Progenitor cell of endocrine pancreas (in vitro differentiated cells): ENCODE results near the gene SYVN1. TPM values are rescaled to one million over a fixed set of nuclear protein-coding genes. Genes with fewer than 3 reads are reported as not detected.
"Not testable (repeated sequence)": the region's sequence is repeated elsewhere in the genome, so short reads cannot be mapped to it uniquely, and the experiment has no call there.

Experiments used
- DNase-seq: peaks from one replicate; pipeline ENCODE4 v3.0.0; 2021; ENCODE audit warnings: low spot score; ENCODE audit not compliant: unreplicated experiment
- H3K27ac Mint-ChIP-seq: 2 replicates; pipeline ENCODE4 v1.8.0; 2021; ENCODE audit warnings: mild to moderate bottlenecking, moderate library complexity, mixed read lengths
- H3K27me3 Mint-ChIP-seq: 2 replicates; pipeline ENCODE4 v1.8.0; 2021; ENCODE audit warnings: mixed read lengths
- H3K36me3 Mint-ChIP-seq: 2 replicates; pipeline ENCODE4 v1.8.0; 2022; ENCODE audit warnings: mixed read lengths; ENCODE audit not compliant: insufficient read depth
- H3K4me1 Mint-ChIP-seq: 2 replicates; pipeline ENCODE4 v1.8.0; 2021; ENCODE audit warnings: low read depth, mixed read lengths
- H3K4me3 Mint-ChIP-seq: 2 replicates; pipeline ENCODE4 v1.8.0; 2021; ENCODE audit warnings: low read depth, mild to moderate bottlenecking, moderate library complexity, mixed read lengths
- H3K9me3 Mint-ChIP-seq: 2 replicates; pipeline ENCODE4 v1.8.0; 2021; ENCODE audit warnings: low read depth, mixed read lengths
- total RNA-seq: library from RNA; stranded (reverse); gene quantifications from 2 replicates; pipeline ENCODE4 v1.2.1, GENCODE V29; 2021
- TF ChIP-seq, protein P1 (sequence below): fragments of 200-600 bp; sonication (generic); IDR thresholded peaks from one replicate; pipeline ENCODE4 v1.5.0; 2021; ENCODE audit warnings: antibody characterized with exemption, mild to moderate bottlenecking; ENCODE audit not compliant: unreplicated experiment

SYVN1 gene
- total RNA-seq, 1 donor from 2014 or later, result 48.4 TPM

DNA sequence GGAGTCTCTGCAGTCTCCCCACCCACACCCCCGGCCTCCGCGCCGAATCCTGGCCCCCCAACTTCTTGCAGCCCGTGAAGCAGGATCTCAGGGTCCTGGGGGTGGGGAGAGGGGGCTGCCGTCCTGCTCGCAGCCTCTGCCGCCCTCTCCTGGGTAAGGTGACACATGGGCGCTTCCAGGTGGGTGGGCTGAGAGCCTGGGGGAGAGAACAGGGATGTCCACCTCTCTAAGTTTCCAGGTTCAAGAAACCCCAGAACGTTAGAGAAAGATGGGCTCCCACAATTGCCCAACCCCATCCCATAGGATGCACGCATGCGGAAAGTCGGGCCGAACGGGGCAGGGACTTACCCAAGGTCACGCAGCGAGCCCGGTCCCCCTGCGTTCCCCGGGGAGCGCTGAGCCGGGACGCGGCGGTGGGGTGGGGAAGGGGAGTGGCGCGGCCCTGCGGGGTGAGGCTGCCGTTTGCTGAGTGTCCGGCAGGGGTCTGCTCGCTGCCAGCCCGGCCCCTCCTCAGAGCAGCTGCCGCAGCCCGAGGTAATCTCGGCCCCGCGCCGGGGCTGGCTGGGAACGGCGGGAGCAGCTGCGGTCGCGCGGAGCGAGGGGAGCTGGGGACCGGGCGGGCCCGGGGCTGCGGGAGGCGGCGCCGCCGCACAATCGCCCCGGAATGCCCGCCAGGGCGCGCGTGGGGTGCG lies 46.7 kb upstream of the SYVN1 start:
- peak; percentile 85 for DNase-seq
- Mint-ChIP-seq H3K27ac (peak overlapping the region; percentile 91), H3K4me3 (peak overlapping the region; percentile 82), H3K4me1 (peaks cover 17% of the 10 kb centered on the region), H3K36me3 (peaks cover 4% of the 10 kb centered on the region), H3K9me3 (no peaks in the 10 kb centered on the region), H3K27me3 (no peaks in the 10 kb centered on the region)
- TF ChIP-seq, protein P1, sequence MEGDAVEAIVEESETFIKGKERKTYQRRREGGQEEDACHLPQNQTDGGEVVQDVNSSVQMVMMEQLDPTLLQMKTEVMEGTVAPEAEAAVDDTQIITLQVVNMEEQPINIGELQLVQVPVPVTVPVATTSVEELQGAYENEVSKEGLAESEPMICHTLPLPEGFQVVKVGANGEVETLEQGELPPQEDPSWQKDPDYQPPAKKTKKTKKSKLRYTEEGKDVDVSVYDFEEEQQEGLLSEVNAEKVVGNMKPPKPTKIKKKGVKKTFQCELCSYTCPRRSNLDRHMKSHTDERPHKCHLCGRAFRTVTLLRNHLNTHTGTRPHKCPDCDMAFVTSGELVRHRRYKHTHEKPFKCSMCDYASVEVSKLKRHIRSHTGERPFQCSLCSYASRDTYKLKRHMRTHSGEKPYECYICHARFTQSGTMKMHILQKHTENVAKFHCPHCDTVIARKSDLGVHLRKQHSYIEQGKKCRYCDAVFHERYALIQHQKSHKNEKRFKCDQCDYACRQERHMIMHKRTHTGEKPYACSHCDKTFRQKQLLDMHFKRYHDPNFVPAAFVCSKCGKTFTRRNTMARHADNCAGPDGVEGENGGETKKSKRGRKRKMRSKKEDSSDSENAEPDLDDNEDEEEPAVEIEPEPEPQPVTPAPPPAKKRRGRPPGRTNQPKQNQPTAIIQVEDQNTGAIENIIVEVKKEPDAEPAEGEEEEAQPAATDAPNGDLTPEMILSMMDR, result peak; percentile 71

DNA sequence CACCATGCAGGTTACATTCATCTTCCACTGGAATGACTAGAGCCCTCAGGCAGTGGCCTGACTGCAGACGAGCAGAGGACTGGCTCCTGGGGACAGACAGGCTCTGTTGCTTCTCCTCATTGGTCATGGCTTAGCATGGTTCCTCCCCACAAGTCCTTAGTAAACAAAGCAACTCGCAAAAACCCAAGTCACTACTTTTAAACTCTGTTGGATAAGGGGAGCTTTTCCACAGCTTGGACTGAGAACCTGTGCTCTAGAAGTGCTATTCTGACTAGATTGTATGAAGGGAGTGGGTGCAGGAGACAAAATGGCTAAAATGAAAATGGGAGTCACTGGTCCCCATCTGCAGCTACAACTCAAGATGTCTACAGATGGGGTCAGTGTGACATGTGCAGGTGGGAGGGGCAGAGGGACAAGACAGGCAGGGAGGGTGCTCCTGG lies 40.3 kb upstream of the SYVN1 start:
- H3K27me3 Mint-ChIP-seq, H3K36me3 Mint-ChIP-seq, H3K27ac Mint-ChIP-seq, H3K9me3 Mint-ChIP-seq, DNase-seq, H3K4me3 Mint-ChIP-seq, H3K4me1 Mint-ChIP-seq: not testable (repeated sequence)

DNA sequence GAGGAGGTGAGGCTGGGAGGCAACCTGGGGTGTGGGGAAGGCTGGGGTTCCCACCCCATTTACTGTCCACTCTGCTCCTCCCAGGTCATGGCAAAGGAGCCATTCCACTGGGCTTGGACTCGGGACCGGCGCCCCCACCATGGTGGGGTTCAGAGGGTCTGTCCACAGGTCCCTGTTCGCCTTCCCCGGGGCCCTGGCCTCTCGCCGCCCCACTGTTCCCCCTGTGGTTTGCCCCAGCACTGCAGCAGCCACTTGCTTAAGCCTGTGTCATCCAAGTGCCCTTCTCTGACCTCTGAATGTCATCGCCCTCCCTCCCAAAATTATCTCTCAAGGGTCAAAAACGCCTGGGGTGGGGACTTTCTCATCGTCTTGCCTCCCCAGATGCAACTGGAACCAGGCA lies 38.3 kb upstream of the SYVN1 start:
- TF ChIP-seq, protein P1, result no peak
- DNase-seq, result no peak
- H3K9me3 Mint-ChIP-seq, result no peaks in the 10 kb centered on the region

DNA sequence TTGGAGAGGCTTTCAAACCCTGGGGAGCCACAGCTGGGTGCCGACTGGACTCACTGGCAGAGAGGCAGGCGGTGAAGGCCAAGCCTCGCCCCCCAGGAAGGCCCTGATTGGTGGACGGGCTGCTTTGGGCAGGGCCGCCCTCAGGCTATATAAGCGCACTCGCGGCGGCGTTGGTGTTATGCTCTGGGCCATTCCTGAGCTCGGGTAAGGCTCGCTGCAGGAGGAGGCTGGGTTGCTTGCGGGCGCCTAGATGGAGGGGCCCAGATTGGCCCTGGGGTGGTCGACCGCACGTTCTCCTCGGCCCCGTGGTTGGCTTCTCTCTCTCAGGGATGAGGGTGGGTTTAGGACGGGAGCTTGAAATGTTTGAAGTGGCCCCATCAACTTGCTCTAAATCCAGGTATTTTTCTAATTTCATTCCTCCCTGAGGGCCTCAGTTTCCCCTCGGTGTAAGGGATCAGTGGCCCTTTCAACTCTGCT lies 35.8 kb upstream of the SYVN1 start, which contains the start of gene SPDYC:
TSS of gene SPDYC (plus strand) at position 176 of the 477 bp plus-strand sequence. CDS start 1,125 bp downstream, outside the sequence.
- Mint-ChIP-seq H3K4me3 (no peak within 1 kb of the TSS), H3K36me3 (no peaks in the 10 kb centered on the region), H3K27ac (no peak within 1 kb of the TSS), H3K4me1 (no peaks in the 10 kb centered on the region), H3K27me3 (no peaks in the 10 kb centered on the region), H3K9me3 (no peaks in the 10 kb centered on the region)
- TF ChIP-seq, protein P1, result no peak
- DNase-seq, result no peak

More for the DNA sequence above, 38.3 kb upstream of the SYVN1 start:
- no peak overlapping the region for H3K27ac Mint-ChIP-seq
- H3K4me1 Mint-ChIP-seq, result no peaks in the 10 kb centered on the region
- H3K36me3 Mint-ChIP-seq, result no peaks in the 10 kb centered on the region
- H3K4me3 Mint-ChIP-seq, result no peak overlapping the region
- H3K27me3 Mint-ChIP-seq, result no peaks in the 10 kb centered on the region

DNA sequence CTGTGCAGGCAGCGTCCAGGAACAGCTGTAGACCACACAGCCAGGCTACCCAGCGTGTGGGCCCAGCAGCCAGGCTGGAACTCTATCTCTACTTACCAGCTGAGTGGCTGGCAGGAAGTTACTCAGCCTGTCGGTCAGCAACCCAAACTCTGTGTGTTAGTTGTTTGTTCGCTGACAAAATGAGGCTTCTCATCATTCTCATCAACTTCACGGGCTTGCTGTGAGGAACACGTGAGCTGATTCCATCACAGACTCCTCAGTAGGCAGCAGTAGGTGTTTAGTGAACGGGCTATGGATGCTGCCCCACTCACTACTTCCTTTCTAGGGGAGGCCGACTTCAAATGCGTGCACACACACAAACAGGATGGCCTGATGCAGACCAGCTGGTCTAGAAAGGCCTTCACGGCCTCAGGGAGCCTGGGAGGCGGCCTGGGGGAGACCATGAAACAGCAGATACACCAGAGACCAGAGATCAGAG lies 34.9 kb upstream of the SYVN1 start:
- no peak overlapping the region for H3K27ac Mint-ChIP-seq
- no peak overlapping the region for H3K4me3 Mint-ChIP-seq
- H3K27me3 Mint-ChIP-seq, result no peaks in the 10 kb centered on the region
- no peaks in the 10 kb centered on the region for H3K36me3 Mint-ChIP-seq
- H3K9me3 Mint-ChIP-seq, result no peaks in the 10 kb centered on the region
- TF ChIP-seq, protein P1, result no peak
- DNase-seq, result no peak
- no peaks in the 10 kb centered on the region for H3K4me1 Mint-ChIP-seq

DNA sequence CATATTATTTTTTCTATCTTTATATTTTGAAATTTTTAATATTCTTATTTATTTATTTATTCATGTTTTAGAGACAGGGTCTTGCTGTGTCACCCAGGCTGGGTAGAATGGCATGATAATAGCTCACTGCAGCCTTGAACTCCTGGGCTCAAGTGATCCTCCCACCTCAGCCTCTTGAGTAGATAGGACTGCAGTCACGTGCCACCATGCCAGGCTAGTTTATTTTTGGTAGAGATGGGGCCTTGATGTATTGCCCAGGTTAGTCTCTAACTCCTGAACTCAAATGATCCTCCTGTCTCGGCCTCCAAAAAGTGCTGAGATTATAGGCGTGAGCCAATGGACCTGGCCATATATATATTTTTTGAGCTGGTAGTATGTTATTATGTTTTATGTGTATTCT lies 33.3 kb upstream of the SYVN1 start:
- H3K27ac Mint-ChIP-seq, result no peak overlapping the region
- no peak for DNase-seq

More for the DNA sequence above, 33.3 kb upstream of the SYVN1 start:
- Mint-ChIP-seq H3K27me3 (no peaks in the 10 kb centered on the region), H3K4me3 (no peak overlapping the region), H3K9me3 (no peaks in the 10 kb centered on the region), H3K36me3 (no peaks in the 10 kb centered on the region), H3K4me1 (no peaks in the 10 kb centered on the region)
- TF ChIP-seq, protein P1, result no peak
